B cell (primary cell): Measurements from ENCODE around the gene CIC. TPM values are rescaled to one million over a fixed set of nuclear protein-coding genes. Genes with fewer than 3 reads are reported as not detected.

Source experiments
- ATAC-seq: fragments of 200-7000 bp; cut with Tn5 transposase; one replicate; pipeline ENCODE4 v1.10.0; 2021; ENCODE audit warnings: low read depth, mild to moderate bottlenecking, moderate number of reproducible peaks, moderate library complexity
- CTCF ChIA-PET: fragments of 350-600 bp; sonication (Branson Sonifier 250); formaldehyde crosslinking; loops from one replicate; lab custom pipeline; 2021; ENCODE audit warnings: antibody characterized with exemption, inconsistent platforms; lab: Charles Lee
- POLR2A ChIA-PET: fragments of 350-600 bp; sonication (Branson Sonifier 250); formaldehyde crosslinking; loops from one replicate; lab custom pipeline; 2021; ENCODE audit warnings: antibody characterized with exemption; lab: Charles Lee
- DNase-seq: peaks from one replicate; pipeline ENCODE4 v3.0.0; 2013
- H2AFZ ChIP-seq: 2 replicates; pipeline ENCODE4 v1.6.1; 2012; ENCODE audit warnings: mild to moderate bottlenecking, low read depth, low read length; ENCODE audit not compliant: insufficient read depth, poor library complexity, severe bottlenecking
- H3K27ac ChIP-seq, 2 donors: 1 replicate in 1 of 2; 2 replicates in 1 of 2; pipeline ENCODE4 v1.5.1; 2012 to 2013; ENCODE audit warnings: low read length in 2 of 2, mild to moderate bottlenecking in 2 of 2, moderate library complexity in 1 of 2
- H3K27me3 ChIP-seq, 4 experiments: fragments of 200-600 bp in 1 of 4; sonication (generic) in 1 of 4; replicated peaks in 1 of 4; 1 replicate in 2 of 4; 2 replicates in 2 of 4; pipeline versions ENCODE4 v1.6.1 to v1.7.0; 2013 to 2016; ENCODE audit warnings: low read length in 3 of 4, mild to moderate bottlenecking in 2 of 4, mixed read lengths in 1 of 4, moderate library complexity in 1 of 4; ENCODE audit not compliant: insufficient read depth in 4 of 4, control insufficient read depth in 3 of 4; ENCODE audit errors: control extremely low read depth in 1 of 4
- H3K36me3 ChIP-seq, 2 experiments: replicated peaks in 1 of 2; 1 replicate in 1 of 2; 2 replicates in 1 of 2; pipeline versions ENCODE4 v1.6.1 to v1.7.1; 2013; ENCODE audit warnings: low read length in 1 of 2; ENCODE audit not compliant: insufficient read depth in 2 of 2, control insufficient read depth in 1 of 2; ENCODE audit errors: control extremely low read depth in 1 of 2, extremely low read depth in 1 of 2
- H3K4me1 ChIP-seq, 2 donors: fragments of 200-600 bp in 1 of 2; sonication (generic) in 1 of 2; 1 replicate in 1 of 2; 2 replicates in 1 of 2; pipeline versions ENCODE4 v1.5.1 to v1.6.1; 2013 to 2017; ENCODE audit warnings: low read length in 2 of 2; ENCODE audit not compliant: control insufficient read depth in 2 of 2, insufficient read depth in 2 of 2
- H3K4me2 ChIP-seq: replicated peaks from 2 replicates; pipeline ENCODE3; 2012; ENCODE audit warnings: mild to moderate bottlenecking, low read depth, low read length; ENCODE audit not compliant: poor library complexity, severe bottlenecking
- H3K4me3 ChIP-seq, 5 experiments: fragments of 200-600 bp in 1 of 5; sonication (generic) in 1 of 5; 1 replicate in 3 of 5; 2 replicates in 2 of 5; pipeline versions ENCODE4 v1.5.1 to v1.7.0; 2011 to 2016; ENCODE audit warnings: low read length in 4 of 5, mild to moderate bottlenecking in 4 of 5, low read depth in 2 of 5, control low read depth in 1 of 5, moderate library complexity in 1 of 5; ENCODE audit not compliant: insufficient read depth in 1 of 5; ENCODE audit errors: control extremely low read depth in 1 of 5, extremely low read depth in 1 of 5
- H3K79me2 ChIP-seq: fragments of 200-600 bp; sonication (generic); one replicate; pipeline ENCODE4 v1.6.0; 2016; ENCODE audit warnings: low read length; ENCODE audit not compliant: control insufficient read depth, insufficient read depth
- H3K9ac ChIP-seq: fragments of 200-600 bp; sonication (generic); 2 replicates; pipeline ENCODE4 v1.6.1; 2017; ENCODE audit warnings: mild to moderate bottlenecking, low read length, moderate library complexity
- H3K9me3 ChIP-seq, 3 donors: one replicate each; pipeline versions ENCODE4 v1.6.1 to v1.7.1; 2013; ENCODE audit warnings: low read length in 2 of 3; ENCODE audit not compliant: control insufficient read depth in 2 of 3, insufficient read depth in 1 of 3; ENCODE audit errors: control extremely low read depth in 1 of 3
- H4K20me1 ChIP-seq: 2 replicates; pipeline ENCODE4 v1.6.0; 2012; ENCODE audit warnings: mild to moderate bottlenecking, low read length; ENCODE audit not compliant: insufficient read depth, control insufficient read depth, poor library complexity, severe bottlenecking
- H3K27ac Mint-ChIP-seq: one replicate; pipeline ENCODE4 v1.8.0; 2021; ENCODE audit warnings: mixed read lengths
- H3K27me3 Mint-ChIP-seq: one replicate; pipeline ENCODE4 v1.8.0; 2021; ENCODE audit warnings: mixed read lengths
- H3K4me1 Mint-ChIP-seq: one replicate; pipeline ENCODE4 v1.8.0; 2021; ENCODE audit warnings: mixed read lengths
- H3K4me3 Mint-ChIP-seq: one replicate; pipeline ENCODE4 v1.8.0; 2021; ENCODE audit warnings: mixed read lengths
- H3K9me3 Mint-ChIP-seq: one replicate; pipeline ENCODE4 v1.8.0; 2022; ENCODE audit warnings: mixed read lengths; ENCODE audit not compliant: insufficient read depth
- CTCF ChIP-seq: fragments of 200-600 bp; IDR thresholded peaks from one replicate; pipeline ENCODE4 v1.8.0; 2022; ENCODE audit warnings: antibody characterized with exemption, mild to moderate bottlenecking
- EZH2 ChIP-seq: IDR thresholded peaks from 2 replicates; pipeline ENCODE4 v1.6.1; 2012; ENCODE audit warnings: borderline replicate concordance, low read depth, mild to moderate bottlenecking, moderate library complexity, low read length; ENCODE audit not compliant: insufficient read depth, poor library complexity, severe bottlenecking
- WGBS: methylation state at CpG from one replicate; pipeline ENCODE4 v1.1.5; 2013; ENCODE audit warnings: missing lambda C conversion rate; ENCODE audit not compliant: insufficient coverage; 5-methylcytosine and 5-hydroxymethylcytosine counted together
- intact Hi-C: fragments of 100-400 bp; cut with micrococcal nuclease; formaldehyde crosslinking; loops from one replicate; pipeline ENCODE4 v1.10.0; 2022
- polyA plus RNA-seq: library from polyadenylated mRNA; depleted of rRNA; stranded (reverse); fragments of >200 nt; gene quantifications from 2 replicates; pipeline ENCODE4 v1.2.3, GENCODE V29; 2012
- total RNA-seq, 2 donors: library from RNA; stranded (reverse); fragments of 120-200 nt in 1 of 2; gene quantifications; 1 replicate in 1 of 2; 2 replicates in 1 of 2; pipeline versions ENCODE4 v1.2.3 to v1.2.4, GENCODE V29; 2013 to 2022

The CIC gene
- total and polyA plus RNA-seq, 2 donors (not counting 1 experiment from before 2014, with no cell fraction given): 75.7 to 119 TPM

- no peaks in the 10 kb centered on the region for H4K20me1 ChIP-seq
- H3K9ac ChIP-seq: peak overlapping the region; percentile 94
- no peak overlapping the region for H3K27ac ChIP-seq
- H3K4me3 ChIP-seq: peak overlapping the region; percentile 57 to 99 (median 93)
- peaks cover 0 to 23% (median 3%) of the 10 kb centered on the region in 4 experiments for H3K27me3 ChIP-seq
- no peak for TF ChIP-seq CTCF
- peak; percentile 68 for TF ChIP-seq EZH2
- H3K27ac Mint-ChIP-seq: peak overlapping the region; percentile 90
- peak overlapping the region; percentile 96 for H2AFZ ChIP-seq
- ChIA-PET CTCF (no interaction called here), POLR2A (no interaction called here)
- peak overlapping the region; percentile 94 for H3K4me2 ChIP-seq
- H3K27me3 Mint-ChIP-seq: peaks cover 10% of the 10 kb centered on the region
- H3K9me3 ChIP-seq: no peaks in the 10 kb centered on the region
- peaks cover 22% of the 10 kb centered on the region for H3K4me1 Mint-ChIP-seq
- no peaks in the 10 kb centered on the region for H3K36me3 ChIP-seq
- peaks cover 28 to 31% of the 10 kb centered on the region in 2 donors for H3K4me1 ChIP-seq
- peaks cover 35% of the 10 kb centered on the region for H3K79me2 ChIP-seq
- peak overlapping the region; percentile 88 for H3K4me3 Mint-ChIP-seq
- H3K9me3 Mint-ChIP-seq: no peaks in the 10 kb centered on the region
- 4% methylated on average over 31 of the region's 38 CpGs for WGBS
- intact Hi-C loops: loop anchor here (1.0 kb wide), 14 partner anchors 22 to 465 kb away; partner anchors contain the start of genes DEDD2, PAFAH1B3, POU2F2 and PRR19
- ATAC-seq (no peak), DNase-seq (no peak)
Observed at GRCh38 chr19:42324655-42325307, 55.7 kb downstream of the CIC start.

- Mint-ChIP-seq H3K4me3 (peak within 1 kb of the TSS; percentile 88), H3K27ac (peak within 1 kb of the TSS; percentile 90), H3K27me3 (peaks cover 10% of the 10 kb centered on the region), H3K4me1 (peaks cover 22% of the 10 kb centered on the region), H3K9me3 (no peaks in the 10 kb centered on the region)
- Histone ChIP-seq H3K27me3 (peaks cover 0 to 23% (median 3%) of the 10 kb centered on the region in 4 experiments), H3K27ac (peak within 1 kb of the TSS; percentile 53 to 69), H4K20me1 (no peaks in the 10 kb centered on the region), H3K9ac (peak within 1 kb of the TSS; percentile 94), H3K36me3 (no peaks in the 10 kb centered on the region), H3K4me1 (peaks cover 28 to 31% of the 10 kb centered on the region in 2 donors), H3K79me2 (peaks cover 38% of the 10 kb centered on the region), H3K4me2 (peak within 1 kb of the TSS; percentile 94), H3K9me3 (no peaks in the 10 kb centered on the region), H2AFZ (peak within 1 kb of the TSS; percentile 96), H3K4me3 (peak within 1 kb of the TSS; percentile 61 to 99 (median 93))
- WGBS: 0% methylated on average over 39 of the region's 45 CpGs
- peak; percentile 91 for ATAC-seq
- POLR2A ChIA-PET: no interaction called here
- DNase-seq: peak; percentile 99
- CTCF ChIA-PET: no interaction called here
- TF ChIP-seq CTCF (peak; percentile 86), EZH2 (no peak)
- intact Hi-C loops: loop anchor here (1.0 kb wide), 14 partner anchors 23 to 466 kb away; partner anchors contain the start of genes DEDD2, PAFAH1B3, POU2F2 and PRR19
Observed at GRCh38 chr19:42325308-42325895, 56.4 kb downstream of the CIC start, which contains the start of gene MEGF8. Gene MEGF8 (plus strand): TSS chr19:42325635. CDS start chr19:42326244, 609 bp downstream.
